Small intestine (tissue), 7 donors: ENCODE measurements around the gene CYP4F2. TPM values are rescaled to one million over a fixed set of nuclear protein-coding genes. Genes with fewer than 3 reads are reported as not detected.
A peak's percentile ranks its signal among the peaks of the same experiment; 100 is the strongest.
"Not testable (repeated sequence)": the region's sequence is repeated elsewhere in the genome, so short reads cannot be mapped to it uniquely, and the experiment has no call there.

ENCODE experiments used
- DNase-seq, 2 donors: peaks; one replicate each; pipeline versions ENCODE4 v3.0.0 to v3.0.0-alpha.2; 2013
- FAIRE-seq: peaks from 2 replicates; lab custom pipeline; 2012; peaks lifted over from hg19 to GRCh38; lab: Jason Lieb, UNC
- H3K27ac ChIP-seq, 3 donors: one replicate each; pipeline ENCODE4 v1.5.1; 2013; ENCODE audit warnings: low read length in 2 of 3, mild to moderate bottlenecking in 2 of 3, control low read depth in 1 of 3, inconsistent platforms in 1 of 3, low read depth in 1 of 3, moderate library complexity in 1 of 3
- H3K27me3 ChIP-seq, 3 donors: one replicate each; pipeline ENCODE4 v1.6.1; 2013; ENCODE audit warnings: low read length in 3 of 3, inconsistent platforms in 1 of 3; ENCODE audit not compliant: control insufficient read depth in 3 of 3, insufficient read depth in 3 of 3
- H3K36me3 ChIP-seq, 3 donors: one replicate each; pipeline ENCODE4 v1.6.1; 2013; ENCODE audit warnings: low read length in 3 of 3, inconsistent platforms in 1 of 3, low read depth in 1 of 3, mild to moderate bottlenecking in 1 of 3, moderate library complexity in 1 of 3; ENCODE audit not compliant: control insufficient read depth in 3 of 3, insufficient read depth in 2 of 3
- H3K4me1 ChIP-seq, 3 donors: one replicate each; pipeline ENCODE4 v1.6.1; 2013; ENCODE audit warnings: low read length in 2 of 3, inconsistent platforms in 1 of 3, low read depth in 1 of 3, mild to moderate bottlenecking in 1 of 3, moderate library complexity in 1 of 3; ENCODE audit not compliant: control insufficient read depth in 3 of 3, insufficient read depth in 2 of 3
- H3K4me3 ChIP-seq, 3 donors: one replicate each; pipeline ENCODE4 v1.5.1; 2013; ENCODE audit warnings: low read length in 3 of 3, control low read depth in 1 of 3, inconsistent platforms in 1 of 3, low read depth in 1 of 3, mild to moderate bottlenecking in 1 of 3, moderate library complexity in 1 of 3
- H3K9me3 ChIP-seq, 2 donors: one replicate each; pipeline ENCODE4 v1.6.1; 2013; ENCODE audit warnings: low read depth in 1 of 2, low read length in 1 of 2; ENCODE audit not compliant: control insufficient read depth in 2 of 2, insufficient read depth in 1 of 2
- WGBS, 3 donors: extraction: QIAGEN DNeasy Blood & Tissue Kit; methylation state at CpG; one replicate each; pipeline ENCODE4 v1.1.7; 2013; 5-methylcytosine and 5-hydroxymethylcytosine counted together
- polyA plus RNA-seq, 4 donors: library from polyadenylated mRNA; stranded (reverse) in 3 of 4; unstranded in 1 of 4; fragments of 200-250 nt in 3 of 4; fragments of 120-200 nt in 1 of 4; gene quantifications; one replicate each; pipeline versions ENCODE4 v1.2.1 to v1.2.3, GENCODE V29; 2013
- donor health status: healthy with polysubstance abuse.
- donor health status: control.
- donor health status: control.
- donor health status: Bipolar disorder and iron deficiency.
- donor health status: healthy.

CYP4F2 gene
- polyA plus RNA-seq, 4 donors, result 3.8 to 135 (median 26.3) TPM

- H3K4me1 ChIP-seq, result no peaks in the 10 kb centered on the region
- peaks cover 0 to 16% (median 9%) of the 10 kb centered on the region in 3 donors for H3K27me3 ChIP-seq
- H3K27ac ChIP-seq, result no peak overlapping the region
- no peaks in the 10 kb centered on the region for H3K36me3 ChIP-seq
- H3K9me3 ChIP-seq, result peaks cover 0 to 4% of the 10 kb centered on the region in 2 donors
- FAIRE-seq (no peak), DNase-seq (no peak)
- no peak overlapping the region for H3K4me3 ChIP-seq
- WGBS, 3 donors, result 3 to 45% (median 27%) methylated on average over 38 to 44 of the region's 44 CpGs
These were observed 13.8 kb upstream of the CYP4F2 start for GRCh38 chr19:15911599-15912235.

GRCh38 chr19:15905026-15905425 is 7.2 kb upstream of the CYP4F2 start:
- peaks cover 0 to 5% (median 3%) of the 10 kb centered on the region in 3 donors for H3K27me3 ChIP-seq
- DNase-seq (no peak), FAIRE-seq (no peak)
- no peaks in the 10 kb centered on the region for H3K36me3 ChIP-seq
- H3K4me1 ChIP-seq, result no peaks in the 10 kb centered on the region
- H3K9me3 ChIP-seq, result peaks cover 0 to 2% of the 10 kb centered on the region in 2 donors
- H3K4me3 ChIP-seq, result no peak overlapping the region
- H3K27ac ChIP-seq, result no peak overlapping the region

GRCh38 chr19:15902898-15903297 is 5.0 kb upstream of the CYP4F2 start:
- H3K36me3 ChIP-seq, H3K27me3 ChIP-seq, H3K4me1 ChIP-seq, H3K27ac ChIP-seq, FAIRE-seq, H3K9me3 ChIP-seq, DNase-seq, H3K4me3 ChIP-seq: not testable (repeated sequence)
- WGBS, 3 donors, result 90 to 95% (median 91%) methylated on average over 26 to 29 of the region's 29 CpGs

GRCh38 chr19:15902254-15902653 is 4.4 kb upstream of the CYP4F2 start:
- FAIRE-seq, result no peak
- WGBS, 3 donors, result 73 to 84% (median 77%) methylated on average over 11 of the region's 11 CpGs
- no peak for DNase-seq
- Histone ChIP-seq H3K27ac (no peak overlapping the region), H3K4me3 (no peak overlapping the region), H3K36me3 (no peaks in the 10 kb centered on the region), H3K9me3 (peaks cover 0 to 2% of the 10 kb centered on the region in 2 donors), H3K27me3 (peaks cover 0 to 5% (median 3%) of the 10 kb centered on the region in 3 donors), H3K4me1 (peaks cover 0 to 2% (median 0%) of the 10 kb centered on the region in 3 donors)

GRCh38 chr19:15900504-15900903 is 2.6 kb upstream of the CYP4F2 start:
- WGBS, 3 donors, result 60 to 91% (median 80%) methylated on average over 9 to 11 of the region's 11 CpGs
- FAIRE-seq, result no peak
- no peak overlapping the region for H3K4me3 ChIP-seq

GRCh38 chr19:15900032-15900431 is 2.2 kb upstream of the CYP4F2 start:
- not testable (repeated sequence) for H3K27me3 ChIP-seq, H3K9me3 ChIP-seq, FAIRE-seq, H3K36me3 ChIP-seq, H3K4me3 ChIP-seq, DNase-seq, H3K4me1 ChIP-seq, H3K27ac ChIP-seq
- WGBS, 3 donors, result 37 to 56% (median 43%) methylated on average over 6 to 15 of the region's 15 CpGs

More at GRCh38 chr19:15900504-15900903, 2.6 kb upstream of the CYP4F2 start:
- H3K27ac ChIP-seq, result no peak overlapping the region
- no peaks in the 10 kb centered on the region for H3K36me3 ChIP-seq
- H3K27me3 ChIP-seq, result peaks cover 0 to 5% (median 3%) of the 10 kb centered on the region in 3 donors
- H3K9me3 ChIP-seq, result peaks cover 0 to 2% of the 10 kb centered on the region in 2 donors
- no peak for DNase-seq
- peaks cover 0 to 8% (median 0%) of the 10 kb centered on the region in 3 donors for H3K4me1 ChIP-seq

GRCh38 chr19:15899561-15899960 is 1.7 kb upstream of the CYP4F2 start:
- H3K4me3 ChIP-seq, H3K27me3 ChIP-seq, DNase-seq, H3K36me3 ChIP-seq, H3K9me3 ChIP-seq, H3K4me1 ChIP-seq, FAIRE-seq, H3K27ac ChIP-seq: not testable (repeated sequence)
- 23 to 81% (median 61%) methylated on average over 17 to 30 of the region's 30 CpGs for WGBS, 3 donors

- Histone ChIP-seq H3K36me3 (no peaks in the 10 kb centered on the region), H3K4me1 (peaks cover 0 to 12% (median 0%) of the 10 kb centered on the region in 3 donors), H3K4me3 (peak overlapping the region in 1 of 3 donors; percentile 43), H3K9me3 (peaks cover 0 to 2% of the 10 kb centered on the region in 2 donors), H3K27ac (peak overlapping the region in 1 of 3 donors; percentile 38), H3K27me3 (peaks cover 0 to 5% (median 3%) of the 10 kb centered on the region in 3 donors)
- DNase-seq (no peak), FAIRE-seq (no peak)
- WGBS, 3 donors, result 73 to 83% (median 74%) methylated on average over 15 to 16 of the region's 16 CpGs
These were observed 692 bp downstream of the CYP4F2 start for GRCh38 chr19:15897026-15897737.
